Vagina (tissue), 2 donors: ENCODE results near the gene AGMAT.

ENCODE experiments used
- CTCF ChIP-seq, 3 experiments: fragments of 450-650 bp in 2 of 3; fragments of 200-600 bp in 1 of 3; sonication (generic) in 1 of 3; IDR thresholded peaks; one replicate each; pipeline ENCODE4 v1.5.1; 2017 to 2019; ENCODE audit warnings: antibody characterized with exemption in 3 of 3, mild to moderate bottlenecking in 2 of 3, moderate library complexity in 2 of 3
- POLR2A ChIP-seq, 2 donors: fragments of 450-650 bp; IDR thresholded peaks; one replicate each; pipeline ENCODE4 v1.6.1; 2017; ENCODE audit warnings: antibody characterized with exemption in 2 of 2, mild to moderate bottlenecking in 2 of 2, moderate library complexity in 2 of 2
- POLR2AphosphoS5 ChIP-seq, 2 donors: sonication (generic); formaldehyde crosslinking; IDR thresholded peaks; one replicate each; pipeline ENCODE4 v1.9.0; 2017; ENCODE audit warnings: antibody characterized with exemption in 2 of 2, mild to moderate bottlenecking in 2 of 2, low read depth in 1 of 2; ENCODE audit not compliant: insufficient read depth in 1 of 2

GRCh38 chr1:15583016-15583706, 1.7 kb downstream of the AGMAT start:
- no peak for TF ChIP-seq CTCF (IDR thresholded peaks at IDR 0.05)
- no peak for TF ChIP-seq POLR2A (IDR thresholded peaks at IDR 0.05)
- TF ChIP-seq POLR2AphosphoS5 (IDR thresholded peaks at IDR 0.05; ENCODE audit: insufficient read depth in 1 of 2, low read depth in 1 of 2): no peak
